Hypothalamus (tissue), 51 donors: ENCODE measurements around the gene UPK1A.
"Not testable (repeated sequence)": the region's sequence is repeated elsewhere in the genome, so short reads cannot be mapped to it uniquely, and the experiment has no call there.

ENCODE experiments used
- DNase-seq, 51 donors: peaks; one replicate each; lab custom pipeline; 2025; lab: John Stamatoyannopoulos, UW

Gene UPK1A

DNA sequence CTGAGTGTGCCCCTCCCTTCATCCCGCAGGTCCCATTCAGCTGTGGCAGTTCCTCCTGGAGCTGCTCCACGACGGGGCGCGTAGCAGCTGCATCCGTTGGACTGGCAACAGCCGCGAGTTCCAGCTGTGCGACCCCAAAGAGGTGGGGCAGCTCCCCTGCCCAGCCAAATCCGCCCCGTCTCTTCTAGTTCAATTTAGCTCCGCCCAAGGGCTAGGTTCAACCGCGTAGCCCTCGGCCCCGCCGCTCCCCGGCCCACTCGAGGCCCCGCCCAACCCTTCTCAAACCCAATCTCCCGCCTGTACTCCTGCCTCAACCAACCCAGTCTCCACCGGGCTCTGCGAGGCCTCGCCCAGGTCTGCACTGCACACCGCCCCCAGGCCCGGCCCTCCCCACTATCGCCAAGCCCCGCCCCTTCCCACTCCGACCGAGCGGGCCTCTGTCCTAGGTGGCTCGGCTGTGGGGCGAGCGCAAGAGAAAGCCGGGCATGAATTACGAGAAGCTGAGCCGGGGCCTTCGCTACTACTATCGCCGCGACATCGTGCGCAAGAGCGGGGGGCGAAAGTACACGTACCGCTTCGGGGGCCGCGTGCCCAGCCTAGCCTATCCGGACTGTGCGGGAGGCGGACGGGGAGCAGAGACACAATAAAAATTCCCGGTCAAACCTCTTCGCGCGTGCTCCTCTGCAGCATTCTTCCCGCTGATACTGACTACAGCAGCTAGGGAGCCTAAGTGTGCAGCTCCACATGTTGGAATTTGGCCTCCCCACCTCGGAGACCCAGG is 21.9 kb upstream of the UPK1A start:
- DNase-seq: peak in 46 of 51 donors; percentile 12 to 87 (median 44)

DNA sequence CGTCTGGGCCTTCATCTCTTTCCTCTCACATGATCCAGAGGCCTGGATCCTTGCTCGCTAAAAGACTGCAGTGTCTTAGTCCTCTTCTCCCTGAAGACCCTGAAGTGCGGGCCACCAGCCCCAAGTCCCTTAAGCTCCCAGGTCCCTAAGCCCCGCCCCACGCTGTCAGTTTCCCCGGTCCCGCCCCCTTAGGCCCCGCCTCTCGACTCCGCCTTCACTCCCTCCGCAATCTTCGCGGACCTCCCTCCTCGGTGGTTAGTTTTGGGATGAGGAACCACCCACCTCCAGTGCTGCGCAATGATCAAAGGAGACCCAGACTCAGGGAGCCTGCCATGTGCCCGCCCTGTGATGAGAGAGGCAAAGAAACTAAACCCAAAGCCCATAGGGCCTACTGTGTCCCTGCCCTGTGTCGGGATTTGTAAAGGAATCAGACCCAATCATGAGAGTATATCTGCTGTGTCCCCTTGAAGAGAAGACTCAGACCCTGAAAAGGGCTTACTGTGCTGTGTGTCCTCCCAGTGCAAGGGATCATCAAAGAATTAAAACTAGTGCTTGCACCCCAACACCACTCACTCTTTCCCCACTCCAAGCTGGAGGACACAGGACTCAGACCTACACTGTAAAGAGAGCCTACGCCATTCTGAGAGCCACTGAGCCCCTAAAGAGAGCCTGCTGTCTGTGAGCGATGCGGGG is 21.2 kb upstream of the UPK1A start:
- DNase-seq: peak in 41 of 51 donors; percentile 6 to 66 (median 31)

DNA sequence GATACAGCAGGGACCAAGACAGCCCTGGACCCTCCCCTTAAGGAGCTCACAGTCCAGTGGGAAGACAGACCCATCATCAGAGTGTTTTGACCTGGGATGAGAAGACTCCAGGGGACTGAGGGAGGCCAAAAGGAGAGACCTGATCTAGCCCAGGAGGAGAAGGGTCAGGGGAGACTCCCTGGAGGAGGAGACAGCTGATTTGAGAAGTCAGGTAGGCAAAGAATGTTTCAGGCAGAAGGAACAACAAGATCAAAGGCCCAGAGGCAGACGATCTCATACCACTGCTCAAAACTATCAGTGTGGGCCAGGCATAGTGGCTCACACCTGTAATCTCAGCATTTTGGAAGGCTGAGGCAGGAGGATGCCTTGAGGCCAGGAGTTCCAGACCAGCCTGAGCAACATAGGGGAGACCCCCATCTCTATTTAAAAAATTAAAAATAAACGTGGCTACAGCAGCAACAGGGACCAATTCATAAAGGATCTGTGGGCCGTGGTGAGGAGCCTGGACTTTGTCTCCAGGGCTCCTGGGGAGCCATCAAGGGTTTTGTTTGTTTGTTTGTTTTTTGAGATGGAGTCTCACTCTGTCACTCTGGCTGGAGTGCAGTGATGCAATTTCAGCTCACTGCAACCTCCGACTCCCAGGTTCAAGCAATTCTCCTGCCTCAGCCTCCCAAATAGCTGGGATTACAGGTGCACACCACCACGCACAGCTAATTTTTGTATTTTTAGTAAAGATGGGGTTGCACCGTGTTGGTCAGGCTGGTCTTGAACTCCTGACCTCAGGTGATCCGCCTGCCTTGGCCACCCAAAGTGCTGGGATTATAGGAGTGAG is 20.4 kb upstream of the UPK1A start:
- no peak for DNase-seq

- peak; percentile 42 to 98 (median 90) for DNase-seq
These were observed 18.0 kb upstream of the UPK1A start, which contains the start of gene COX6B1 for GRCh38 chr19:35648017-35648961. TSS of gene COX6B1 (plus strand) at chr19:35648323. CDS start at chr19:35651244, 2,921 bp downstream.

DNA sequence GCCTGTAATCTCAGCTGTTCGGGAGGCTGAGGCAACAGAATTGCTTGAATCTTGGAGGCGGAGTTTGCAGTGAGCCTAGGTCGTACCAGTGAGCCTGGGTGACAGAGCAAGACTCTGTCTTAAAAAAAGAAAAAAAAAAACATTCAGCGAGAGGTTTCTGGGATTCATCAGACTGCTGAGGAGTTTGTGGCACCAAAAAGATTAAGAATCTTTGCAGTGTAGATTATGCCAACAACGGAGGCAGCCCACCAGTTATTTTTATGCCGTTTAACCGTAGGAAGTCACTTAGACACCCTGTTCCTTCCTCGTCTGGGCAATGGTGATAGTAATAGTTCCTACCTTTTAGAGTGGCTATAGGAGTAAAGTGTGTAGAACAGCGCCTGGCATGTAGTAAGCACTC is 15.7 kb upstream of the UPK1A start:
- no peak for DNase-seq

- DNase-seq: not testable (repeated sequence)
These were observed 11.5 kb upstream of the UPK1A start for GRCh38 chr19:35654828-35655227.

DNA sequence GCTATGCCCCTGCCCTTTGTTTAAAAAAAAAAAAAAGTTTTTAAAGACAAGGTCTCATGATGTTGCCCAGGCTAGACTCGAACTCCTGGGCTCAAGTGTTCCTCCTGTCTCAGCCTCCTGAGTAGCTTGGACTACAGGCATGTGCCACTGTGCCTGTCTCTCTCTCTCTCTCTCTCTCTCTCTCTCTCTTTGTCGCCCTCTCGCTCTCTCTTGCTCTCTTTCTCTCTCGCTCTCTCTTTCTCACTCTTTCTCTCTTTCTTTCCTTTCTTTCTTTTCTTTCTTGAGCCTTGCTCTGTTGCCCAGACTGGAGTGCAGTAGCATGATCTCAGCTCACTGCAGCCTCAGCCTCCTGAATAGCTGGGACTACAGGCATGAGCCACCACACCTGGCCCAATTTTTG is 10.7 kb upstream of the UPK1A start:
- DNase-seq: no peak

DNA sequence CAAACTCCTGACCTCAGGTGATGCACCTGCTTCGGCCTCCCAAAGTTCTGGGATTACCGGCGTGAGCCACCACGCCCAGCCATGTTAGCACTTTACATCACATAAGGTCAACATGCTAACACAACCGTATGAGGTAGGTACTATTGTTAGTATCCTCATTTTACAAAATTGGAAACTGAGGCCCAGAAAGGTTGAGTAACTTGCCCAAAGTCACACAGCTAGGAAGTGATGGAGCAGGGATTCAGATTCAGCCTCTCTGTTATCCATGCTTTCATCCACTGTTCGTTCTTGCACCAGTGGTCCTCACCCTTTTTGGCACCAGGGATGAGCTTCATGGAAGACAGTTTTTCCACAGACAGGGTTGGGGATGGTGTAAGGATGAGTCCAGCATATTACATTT is 9.6 kb upstream of the UPK1A start:
- no peak for DNase-seq

- DNase-seq: no peak
These were observed 8.2 kb upstream of the UPK1A start for GRCh38 chr19:35657904-35658700.

DNA sequence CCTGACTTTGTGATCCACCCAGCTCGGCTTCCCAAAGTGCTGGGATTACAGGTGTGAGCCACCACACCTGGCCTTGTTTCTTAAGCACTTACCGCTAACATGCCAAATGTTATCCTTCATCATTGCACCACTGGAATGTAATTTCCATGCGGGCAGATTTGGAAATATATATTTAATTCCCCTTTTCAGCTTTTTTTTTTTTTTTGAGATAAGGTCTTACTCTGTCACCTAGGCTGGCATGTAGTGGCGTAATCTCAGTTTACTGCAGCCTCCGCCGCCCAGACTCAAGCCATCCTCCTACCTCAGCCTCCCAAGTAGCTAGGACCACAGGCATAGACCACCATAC is 4.3 kb upstream of the UPK1A start:
- no peak for DNase-seq

DNA sequence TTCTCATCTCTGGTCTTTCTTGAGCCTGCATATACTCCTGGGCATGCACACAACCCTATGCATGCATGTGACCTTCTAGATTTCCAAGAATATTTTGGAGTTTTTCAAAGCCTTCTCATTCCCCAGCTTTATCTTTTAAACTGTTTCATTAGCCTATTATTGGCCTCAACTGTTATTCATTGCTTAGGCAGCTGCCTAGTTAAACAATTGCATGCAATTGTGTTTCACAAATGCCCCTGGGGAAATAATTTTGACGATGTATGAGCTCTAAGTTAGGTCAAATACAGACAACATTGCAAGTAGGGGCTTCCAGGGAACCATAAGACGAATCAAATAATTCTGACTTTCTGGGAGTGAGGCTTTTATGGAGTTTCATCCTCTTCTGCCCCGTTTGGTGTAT is 2.3 kb upstream of the UPK1A start:
- no peak for DNase-seq

- DNase-seq: no peak
These were observed 1.2 kb upstream of the UPK1A start for GRCh38 chr19:35665157-35665556.

GRCh38 chr19:35665604-35666003 is 713 bp upstream of the UPK1A start:
- DNase-seq: no peak

DNA sequence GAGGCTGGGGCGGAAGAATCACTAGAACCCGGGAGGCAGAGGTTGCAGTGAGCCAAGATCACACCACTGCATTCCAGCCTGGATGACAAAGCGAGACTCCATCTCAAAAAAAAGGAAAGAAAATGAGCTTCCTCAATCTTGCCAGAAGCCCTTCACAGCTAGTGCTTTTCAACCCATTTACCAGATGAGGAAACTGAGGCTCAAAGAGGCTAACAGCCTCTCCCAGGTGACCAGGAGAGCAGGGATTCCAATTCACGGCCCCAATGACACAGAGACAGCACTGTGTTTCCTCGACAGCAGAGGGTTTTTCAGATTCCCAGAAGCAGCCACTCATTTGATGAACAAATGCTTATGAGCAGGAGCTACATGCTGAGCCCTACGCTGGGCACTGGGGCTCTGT is 3.2 kb downstream of the UPK1A start:
- DNase-seq: no peak

- DNase-seq: no peak
These were observed 3.7 kb downstream of the UPK1A start for GRCh38 chr19:35669974-35670373.

DNA sequence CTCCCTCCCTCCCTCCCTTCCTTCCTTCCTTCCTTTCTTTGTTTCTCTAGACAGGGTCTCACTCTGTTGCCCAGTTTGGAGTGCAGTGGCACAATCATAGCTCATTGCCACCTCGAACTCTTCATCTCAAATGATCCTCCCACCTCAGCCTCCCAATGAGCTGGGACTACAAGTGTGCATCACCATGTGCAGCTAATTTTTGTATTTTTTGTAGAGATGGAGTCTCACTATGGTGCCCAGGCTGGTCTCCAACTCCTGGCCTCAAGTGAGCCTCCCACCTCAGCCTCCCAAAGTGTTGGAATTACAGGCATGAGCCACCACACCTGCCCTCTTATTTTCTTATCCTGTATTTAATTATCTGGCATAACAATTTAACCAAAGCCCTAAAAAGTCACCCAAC is 4.4 kb downstream of the UPK1A start:
- DNase-seq: no peak

DNA sequence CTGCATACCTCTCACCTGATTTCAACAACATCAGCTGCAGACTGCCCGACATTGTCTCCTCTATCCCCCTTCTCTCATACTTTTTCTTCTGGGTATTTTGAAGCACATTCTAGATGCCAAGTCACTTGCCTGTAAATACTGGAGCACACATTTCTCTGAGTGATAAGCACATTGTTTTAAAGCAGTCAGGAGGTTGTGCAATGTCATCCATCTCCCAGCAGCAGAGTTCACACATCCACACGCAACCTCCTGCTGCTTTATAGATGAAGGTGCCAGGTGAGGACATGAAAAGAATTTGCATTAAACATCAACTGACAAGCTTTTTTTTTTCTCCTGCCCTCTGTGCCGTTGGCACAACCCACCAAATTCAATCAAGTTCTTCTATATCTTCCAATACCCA is 5.5 kb downstream of the UPK1A start:
- DNase-seq: no peak

DNA sequence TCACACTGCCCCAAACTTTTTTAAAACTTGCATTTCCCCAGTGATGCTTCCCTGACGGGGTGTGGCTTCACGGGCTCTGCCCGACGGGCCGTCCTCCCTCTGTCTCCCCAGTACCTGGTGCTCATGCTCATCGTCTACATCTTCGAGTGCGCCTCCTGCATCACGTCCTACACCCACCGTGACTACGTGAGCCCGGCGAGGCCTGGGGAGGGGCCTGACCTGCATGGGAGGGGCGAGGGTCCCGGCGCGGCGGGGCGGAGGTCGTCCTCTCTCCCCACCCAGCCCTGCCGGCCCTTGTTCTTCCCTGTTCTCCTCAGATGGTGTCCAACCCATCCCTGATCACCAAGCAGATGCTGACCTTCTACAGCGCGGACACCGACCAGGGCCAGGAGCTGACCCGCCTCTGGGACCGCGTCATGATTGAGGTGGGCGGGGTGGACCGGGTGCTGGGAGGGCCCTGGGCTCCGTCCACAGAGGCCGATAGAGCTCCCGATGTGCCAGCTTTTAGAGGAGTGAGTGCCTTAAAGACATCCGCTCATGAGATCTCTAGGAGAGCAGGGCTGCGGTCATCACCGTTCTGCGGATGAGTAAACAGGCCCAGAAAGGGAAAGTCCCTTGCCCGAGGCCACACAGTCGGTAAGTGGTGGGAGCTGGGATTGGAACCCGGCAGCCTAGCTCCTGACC is 6.9 kb downstream of the UPK1A start:
- no peak for DNase-seq
